Measurements from ENCODE around the gene RAB40AL.
"Not testable (repeated sequence)": the region's sequence is repeated elsewhere in the genome, so short reads cannot be mapped to it uniquely, and the experiment has no call there.

RAB40AL gene, protein sequence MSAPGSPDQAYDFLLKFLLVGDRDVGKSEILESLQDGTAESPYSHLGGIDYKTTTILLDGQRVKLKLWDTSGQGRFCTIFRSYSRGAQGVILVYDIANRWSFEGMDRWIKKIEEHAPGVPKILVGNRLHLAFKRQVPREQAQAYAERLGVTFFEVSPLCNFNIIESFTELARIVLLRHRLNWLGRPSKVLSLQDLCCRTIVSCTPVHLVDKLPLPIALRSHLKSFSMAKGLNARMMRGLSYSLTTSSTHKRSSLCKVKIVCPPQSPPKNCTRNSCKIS

DNA sequence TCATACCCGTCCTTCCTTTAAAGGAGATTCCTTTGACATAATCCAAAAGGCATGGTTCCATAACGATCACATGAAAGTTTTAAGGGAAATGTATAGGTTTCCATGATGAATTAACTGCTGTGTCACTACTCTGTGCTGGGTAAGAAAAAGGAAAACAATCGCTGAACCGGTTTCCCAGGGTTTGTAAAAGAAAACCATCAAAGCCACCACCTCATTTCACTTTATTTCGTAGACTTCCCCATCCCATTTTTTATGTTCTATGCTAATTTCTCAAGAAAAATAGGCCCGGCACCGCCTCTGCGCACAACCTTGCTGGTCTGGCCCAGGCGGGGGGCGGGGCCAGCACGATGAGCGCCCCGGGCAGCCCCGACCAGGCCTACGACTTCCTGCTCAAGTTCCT lies at the start of gene RAB40AL:
RAB40AL (plus strand) TSS at position 301 of the 400 bp plus-strand sequence; CDS start at position 348, 47 bp downstream.
- DNase-seq = not testable (repeated sequence)

DNA sequence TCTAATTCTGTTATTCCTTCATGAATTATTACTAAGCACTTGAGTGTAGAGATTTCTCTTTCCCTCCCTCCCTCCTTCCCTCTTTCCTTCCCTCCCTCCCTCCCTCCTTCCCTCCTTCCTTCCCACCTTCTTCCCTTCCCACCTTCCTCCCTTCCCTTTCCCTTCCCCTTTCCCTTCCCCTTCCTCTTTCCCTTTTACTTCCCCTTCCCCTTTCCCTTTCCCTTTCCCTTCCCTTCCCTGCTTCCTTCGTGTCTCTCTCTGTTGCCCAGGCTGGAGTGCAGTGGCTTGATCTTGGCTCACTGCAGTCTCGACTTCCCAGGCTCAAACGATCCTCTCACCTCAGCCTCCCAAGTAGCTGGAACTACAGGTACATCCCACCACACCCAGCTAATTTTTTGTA lies 49.4 kb upstream of the RAB40AL start:
- DNase-seq = no peak

DNA sequence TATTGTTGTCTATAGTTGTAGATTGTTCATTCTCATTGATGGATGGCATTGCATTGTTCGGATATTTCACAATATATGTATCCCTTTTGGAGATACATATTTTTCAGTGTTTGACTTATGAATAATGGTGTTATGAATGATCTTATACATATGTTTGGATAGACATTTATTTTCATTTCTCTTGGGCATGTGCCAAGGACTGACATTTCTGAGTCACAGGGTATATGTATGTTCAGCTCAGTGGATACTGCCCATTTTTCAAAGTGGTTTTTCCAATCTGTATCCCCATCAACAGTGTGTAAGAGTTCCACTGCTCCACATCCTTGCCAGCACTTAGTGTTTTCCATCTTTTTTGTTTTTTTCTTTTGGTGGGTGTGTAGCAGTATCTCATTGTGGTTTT lies 45.0 kb upstream of the RAB40AL start:
- DNase-seq = no peak

DNA sequence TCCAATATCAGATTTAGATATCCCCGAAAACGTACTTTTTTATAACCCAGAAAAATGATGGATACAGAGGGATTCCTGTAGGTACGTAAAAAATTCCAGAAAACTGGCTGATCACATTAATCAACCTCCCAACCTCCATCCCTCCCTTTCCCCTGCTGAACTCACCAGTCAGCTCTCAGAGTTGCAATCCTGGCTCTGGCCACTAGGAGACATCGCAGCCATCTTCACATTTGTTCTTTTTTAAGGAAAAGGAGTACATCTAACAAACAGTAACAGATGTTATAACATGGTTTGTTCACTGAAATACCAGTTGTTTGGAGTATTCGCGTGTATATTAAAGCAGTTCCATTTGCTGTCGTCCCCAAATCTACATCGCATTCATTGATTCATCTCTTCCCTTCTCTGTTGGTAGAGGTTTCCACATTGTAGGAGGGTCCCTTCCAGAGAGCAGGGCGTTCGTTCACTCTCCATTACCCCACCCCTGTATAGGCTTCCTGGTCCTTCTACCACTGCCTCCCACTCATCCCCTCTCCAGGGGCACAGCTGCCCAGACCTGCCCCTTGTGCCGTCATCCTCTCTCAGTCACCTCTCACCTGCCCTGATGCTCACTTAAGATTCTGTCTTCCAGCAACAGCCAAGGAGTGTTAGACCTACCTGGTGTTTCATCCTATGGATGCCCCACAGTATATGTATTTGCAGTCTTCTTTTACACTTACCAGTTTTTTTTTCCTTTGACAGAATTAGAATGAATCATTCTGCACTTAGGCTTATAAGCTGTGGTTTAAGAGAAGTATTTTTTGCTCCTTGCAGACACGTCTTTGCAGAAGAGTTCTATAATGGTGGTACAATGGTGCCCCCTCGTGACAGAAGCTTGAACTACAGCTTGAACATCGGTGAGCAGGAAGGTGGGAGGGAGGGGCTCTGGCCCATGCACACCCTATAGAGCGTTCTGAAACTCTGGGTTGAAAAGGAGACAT lies 36.8 kb upstream of the RAB40AL start:
- peak; percentile 41 for DNase-seq

DNA sequence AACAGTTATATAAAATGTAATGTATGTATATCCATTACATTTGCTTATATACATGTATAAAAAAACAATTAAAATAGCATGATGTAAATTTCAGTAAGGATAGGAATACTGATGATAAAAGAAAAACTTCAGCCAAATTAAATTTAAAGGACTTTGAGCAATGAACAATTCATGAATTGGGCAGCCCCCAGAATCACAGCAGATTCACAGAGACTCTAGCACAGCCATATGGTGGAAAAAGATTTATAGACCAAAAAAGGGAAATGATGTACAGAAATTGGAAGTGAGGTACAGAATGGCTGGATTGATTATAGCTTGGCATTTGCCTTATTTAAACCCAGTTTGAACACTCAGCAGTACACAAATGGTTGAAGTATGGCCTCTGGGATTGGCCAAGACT lies 34.7 kb upstream of the RAB40AL start:
- no peak for DNase-seq

DNA sequence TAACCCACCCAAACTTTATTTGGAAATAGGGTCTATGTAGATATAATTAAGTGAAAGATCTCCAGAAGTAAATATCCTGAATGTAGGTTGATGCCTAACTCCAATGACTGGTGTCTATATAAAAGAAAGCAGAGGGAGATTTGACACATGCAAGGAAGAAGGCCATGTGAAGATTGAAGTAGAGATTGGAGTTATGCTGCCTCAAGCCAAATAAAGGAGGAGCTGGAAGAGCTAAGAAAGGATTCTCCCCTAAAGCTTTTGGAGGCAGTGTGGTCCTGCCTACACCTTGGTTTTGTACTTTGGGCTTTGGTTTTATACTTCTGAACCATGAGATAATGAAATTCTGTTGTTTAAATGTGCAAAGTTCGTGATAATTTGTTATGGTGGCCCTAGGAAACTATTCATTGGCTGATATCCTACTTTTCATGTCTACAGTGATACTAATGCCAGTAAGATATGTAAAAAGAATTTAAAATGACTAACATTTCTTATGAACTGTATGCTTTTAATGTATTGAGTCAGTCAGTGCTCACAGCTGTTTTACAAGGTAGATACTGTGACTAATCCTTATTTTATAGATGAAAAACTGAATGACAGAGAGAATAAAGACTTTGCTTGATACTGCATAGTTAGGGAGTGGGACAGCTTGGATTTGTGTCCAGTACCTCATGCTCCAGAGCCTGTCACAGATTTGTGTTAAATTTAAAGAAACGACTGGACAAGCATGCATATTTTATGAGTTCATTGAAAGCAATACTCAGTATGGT lies 5.9 kb upstream of the RAB40AL start:
- no peak for DNase-seq

DNA sequence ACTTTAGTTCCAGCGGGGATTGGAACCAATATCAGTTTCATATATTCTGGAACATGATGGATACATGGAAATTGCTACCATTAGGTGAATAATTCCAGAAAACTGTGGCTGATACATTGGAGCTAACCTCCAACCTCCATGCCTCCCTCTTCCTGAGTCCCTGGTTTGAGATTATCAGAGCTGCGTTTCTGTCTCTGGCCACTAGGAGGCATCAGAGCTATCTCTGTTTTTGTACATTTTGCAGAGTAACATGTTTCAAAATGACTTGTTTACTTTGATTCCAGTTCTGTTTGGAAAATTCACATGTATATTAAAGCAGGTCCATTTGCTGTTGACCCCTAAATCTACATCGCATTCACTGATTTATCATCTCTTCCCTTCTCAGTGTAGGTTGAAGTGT lies 2.4 kb upstream of the RAB40AL start:
- no peak for DNase-seq

DNA sequence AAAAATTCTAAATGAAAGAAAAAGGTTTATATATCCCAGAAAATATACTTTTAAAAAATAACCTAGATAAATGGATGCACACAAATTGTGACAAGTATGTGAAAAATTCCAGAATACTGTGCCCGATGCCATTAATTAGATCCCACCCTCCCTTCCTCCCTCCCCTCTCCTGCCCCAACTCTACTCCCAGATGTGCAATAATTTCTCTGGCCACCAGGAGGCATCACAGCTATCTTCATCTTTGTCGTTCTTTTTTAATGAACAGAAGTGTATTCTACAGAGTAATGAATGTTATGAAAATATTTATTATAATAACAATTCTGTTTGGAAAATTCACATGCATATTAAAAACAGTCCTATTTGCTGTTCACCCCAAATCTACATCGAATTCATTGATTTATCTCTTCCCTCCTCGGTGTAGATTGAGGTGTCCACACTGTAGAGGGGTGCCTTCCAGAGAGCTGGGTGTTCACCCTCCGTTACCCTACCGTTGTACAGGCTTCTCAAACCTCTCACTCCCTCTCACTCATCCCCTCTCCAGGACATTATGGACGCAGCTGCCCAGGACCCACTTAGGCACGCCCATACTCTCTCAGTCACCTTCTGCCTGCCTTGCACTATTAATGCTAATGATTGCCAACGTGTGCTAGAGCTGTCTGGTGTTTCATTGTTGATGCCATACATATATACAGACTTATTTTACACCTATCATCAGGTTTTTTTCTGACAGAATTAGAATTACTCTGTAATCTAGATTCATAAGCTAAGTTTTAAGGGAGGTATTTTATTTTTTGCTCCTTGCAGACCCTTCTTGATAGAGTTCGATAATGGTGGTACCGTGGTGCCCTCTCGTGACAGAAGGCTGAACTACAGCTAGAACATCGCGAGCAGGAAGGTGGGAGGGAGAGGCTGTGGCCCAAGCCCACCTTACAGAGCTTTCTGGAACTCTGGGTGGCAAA lies 14.1 kb downstream of the RAB40AL start:
- peak; percentile 25 for DNase-seq

DNA sequence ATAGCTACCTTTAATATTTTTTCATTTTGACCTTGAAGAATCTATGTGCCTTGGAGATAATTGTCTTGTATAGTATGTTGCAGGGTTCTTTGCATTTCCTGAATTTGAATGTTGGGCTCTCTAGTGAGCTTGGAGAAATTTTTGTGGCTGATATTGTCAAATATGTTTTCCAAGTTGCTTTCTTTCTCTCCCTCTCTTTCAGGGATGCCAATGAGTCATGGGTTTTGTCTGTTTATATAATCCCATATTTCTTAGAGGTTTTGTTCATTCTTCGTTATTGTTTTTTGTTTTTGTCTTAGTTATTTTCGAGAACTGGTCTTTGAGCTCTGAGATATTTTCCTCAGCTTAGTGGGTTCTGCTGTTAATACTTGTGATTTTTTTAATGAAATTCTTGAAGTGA lies 20.7 kb downstream of the RAB40AL start:
- DNase-seq = no peak

DNA sequence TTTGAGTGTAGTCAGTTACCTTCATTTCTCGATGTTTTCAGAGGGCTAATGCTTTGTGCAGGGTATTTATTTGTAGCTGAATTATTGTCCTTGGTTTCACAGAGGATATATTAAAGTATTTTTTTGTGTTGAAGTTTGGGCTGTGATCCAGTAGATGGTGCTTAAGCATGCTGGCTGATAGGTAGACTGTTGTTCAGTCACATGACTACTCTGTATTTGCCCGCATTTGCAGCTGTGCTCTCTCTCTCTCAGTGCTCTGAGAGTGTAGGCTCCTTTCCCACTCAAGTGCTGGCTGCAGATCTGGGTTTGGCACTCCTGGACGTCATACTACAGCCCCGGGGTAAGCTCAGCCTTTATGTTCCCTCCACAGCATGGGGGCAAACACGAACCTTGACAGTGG lies 21.7 kb downstream of the RAB40AL start:
- DNase-seq = no peak

DNA sequence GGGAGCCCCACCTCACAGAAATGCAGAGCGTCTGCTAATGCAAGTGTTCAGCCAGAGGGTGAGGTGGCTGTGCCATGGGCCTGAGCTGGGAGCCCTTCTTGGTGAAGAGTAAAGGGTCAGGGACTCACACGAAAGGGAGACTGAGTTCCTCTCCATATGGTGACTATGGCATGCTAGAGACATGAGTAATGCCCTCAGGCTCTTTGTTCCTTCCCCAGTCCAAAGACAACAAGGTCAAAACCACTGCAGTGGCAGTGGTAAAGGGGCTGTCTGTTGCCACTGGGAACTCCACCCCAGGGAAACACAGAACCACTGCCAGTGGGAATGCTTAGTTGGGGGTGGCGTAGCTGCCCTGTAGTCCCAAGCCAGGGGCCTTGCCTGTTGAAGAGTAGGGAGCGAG lies 22.4 kb downstream of the RAB40AL start:
- DNase-seq = no peak

DNA sequence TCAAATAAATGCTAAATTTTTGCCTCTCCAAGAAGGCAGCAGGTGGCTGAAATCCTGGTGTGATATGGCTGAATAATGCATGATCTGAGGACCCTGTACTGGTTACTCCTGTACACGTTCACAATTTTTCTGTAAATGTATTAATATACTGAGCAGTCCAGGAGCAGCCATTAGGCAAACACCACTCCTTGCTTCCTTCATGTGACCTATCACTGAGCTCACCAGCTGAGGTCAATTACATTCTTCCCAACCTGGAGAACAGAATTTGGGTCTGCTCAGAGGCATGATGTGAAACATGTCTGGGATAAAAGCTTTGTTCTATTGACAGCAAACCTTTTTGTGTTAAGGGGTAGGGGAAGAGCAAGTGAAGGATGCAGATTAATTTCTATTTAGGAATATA lies 26.9 kb downstream of the RAB40AL start:
- no peak for DNase-seq

DNA sequence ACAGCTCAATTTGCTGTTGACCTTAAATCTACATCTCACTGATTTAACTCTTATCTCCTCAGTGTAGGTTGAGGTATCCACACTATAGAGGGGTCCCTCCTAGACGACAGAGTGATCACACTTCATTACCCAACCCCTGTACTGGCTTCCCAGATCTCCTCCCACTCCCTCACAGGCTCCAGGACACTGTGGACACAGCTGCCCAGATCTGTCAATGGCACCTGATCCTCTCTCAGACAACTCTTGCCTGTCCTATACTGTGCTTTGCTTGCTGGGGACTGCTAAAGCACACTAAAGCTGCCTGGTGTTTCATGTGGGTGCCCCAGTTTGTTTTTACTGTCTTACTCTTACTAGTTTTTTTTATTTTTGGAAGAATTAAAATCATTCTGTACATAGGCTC lies 27.9 kb downstream of the RAB40AL start:
- no peak for DNase-seq

DNA sequence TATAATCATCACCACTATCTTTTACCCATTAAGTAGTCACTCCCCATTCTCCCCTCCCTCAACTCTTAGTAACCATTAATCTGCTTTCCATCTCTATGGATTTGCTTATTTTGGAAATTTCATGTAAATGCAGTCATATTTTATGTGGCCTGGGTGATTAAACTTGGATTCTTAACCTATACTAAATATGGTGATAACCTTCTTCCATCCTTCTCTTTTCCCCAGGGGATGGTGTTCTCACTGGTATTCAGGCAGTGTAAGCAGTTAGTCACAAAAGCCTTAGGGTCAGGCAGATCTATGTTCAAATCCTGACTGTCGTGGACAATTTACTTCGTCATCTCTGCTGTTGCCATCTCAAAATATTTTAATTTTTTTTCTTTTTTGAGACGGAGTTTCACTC lies 29.6 kb downstream of the RAB40AL start:
- no peak for DNase-seq

DNA sequence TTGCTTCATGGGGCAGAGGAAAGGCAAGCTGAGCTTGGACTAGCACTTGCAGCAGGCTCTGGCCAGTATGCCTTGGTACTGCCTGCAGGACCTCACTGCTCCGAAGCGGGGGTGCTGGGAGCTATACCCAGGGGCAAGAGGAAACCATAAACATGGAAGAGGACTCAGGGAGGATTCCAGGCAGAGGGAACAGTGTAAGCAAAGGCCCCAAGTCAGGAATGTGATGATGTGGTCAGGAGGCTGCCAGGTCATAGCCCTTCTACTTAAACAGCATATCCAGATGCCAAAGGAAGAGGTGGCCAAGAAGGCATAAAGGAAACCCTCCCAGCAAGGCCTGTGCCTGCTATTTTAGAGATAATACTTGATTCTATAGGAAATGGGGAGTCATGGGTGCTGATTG lies 31.1 kb downstream of the RAB40AL start:
- no peak for DNase-seq

DNA sequence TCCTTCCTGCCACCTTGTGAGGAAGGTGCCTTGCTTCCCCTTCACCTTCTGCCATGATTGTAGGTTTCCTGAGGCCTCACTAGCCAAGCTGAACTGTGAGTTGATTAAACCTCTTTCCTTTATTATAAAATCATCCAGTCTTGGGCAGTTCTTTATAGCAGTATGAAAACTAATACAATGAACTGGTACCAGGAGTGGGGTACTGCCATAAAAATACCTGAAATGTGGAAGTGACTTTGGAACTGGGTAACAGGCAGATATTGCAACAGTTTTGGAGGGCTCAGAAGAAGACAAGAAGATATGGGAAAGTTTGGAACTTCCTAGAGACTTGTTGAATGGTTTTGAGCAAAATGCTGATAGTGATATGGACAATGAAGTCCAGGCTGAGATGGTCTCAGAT lies 34.5 kb downstream of the RAB40AL start:
- not testable (repeated sequence) for DNase-seq

DNA sequence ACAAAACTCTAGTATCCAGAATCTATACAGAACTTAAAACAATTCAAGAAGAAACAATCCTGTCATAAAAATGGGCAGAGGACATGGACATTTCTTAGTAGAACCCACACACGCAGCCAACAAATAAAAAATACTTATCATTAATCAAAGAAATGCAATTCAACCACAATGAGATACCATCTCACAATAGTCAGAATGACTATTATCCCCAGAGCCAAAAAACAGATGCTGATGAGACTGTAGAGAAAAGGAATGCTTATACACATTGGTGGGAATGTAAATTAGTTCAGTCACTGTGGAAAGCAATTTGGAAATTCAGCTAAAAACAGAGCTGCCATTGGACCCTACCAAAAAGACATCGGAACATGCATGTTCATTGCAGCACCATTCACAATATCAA lies 37.9 kb downstream of the RAB40AL start:
- no peak for DNase-seq

DNA sequence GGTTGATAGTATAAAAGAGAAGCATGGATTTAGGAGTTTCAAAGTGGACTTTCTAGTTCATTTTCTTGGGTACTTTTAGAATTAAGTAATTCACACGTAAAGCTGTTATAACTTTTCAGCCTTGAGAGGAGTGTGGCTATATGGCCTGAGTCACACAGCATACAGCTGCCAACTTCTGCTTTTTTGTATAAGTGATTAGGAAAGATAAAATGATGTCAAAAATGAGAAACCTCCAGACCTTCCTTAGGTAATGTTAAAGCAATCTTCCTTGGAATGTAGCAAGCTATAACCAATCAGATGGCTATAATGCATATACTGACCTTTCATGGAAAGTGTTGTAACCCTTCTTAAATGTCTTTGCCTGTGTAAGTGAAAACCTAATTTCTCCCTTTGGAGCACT lies 39.2 kb downstream of the RAB40AL start:
- DNase-seq = no peak

DNA sequence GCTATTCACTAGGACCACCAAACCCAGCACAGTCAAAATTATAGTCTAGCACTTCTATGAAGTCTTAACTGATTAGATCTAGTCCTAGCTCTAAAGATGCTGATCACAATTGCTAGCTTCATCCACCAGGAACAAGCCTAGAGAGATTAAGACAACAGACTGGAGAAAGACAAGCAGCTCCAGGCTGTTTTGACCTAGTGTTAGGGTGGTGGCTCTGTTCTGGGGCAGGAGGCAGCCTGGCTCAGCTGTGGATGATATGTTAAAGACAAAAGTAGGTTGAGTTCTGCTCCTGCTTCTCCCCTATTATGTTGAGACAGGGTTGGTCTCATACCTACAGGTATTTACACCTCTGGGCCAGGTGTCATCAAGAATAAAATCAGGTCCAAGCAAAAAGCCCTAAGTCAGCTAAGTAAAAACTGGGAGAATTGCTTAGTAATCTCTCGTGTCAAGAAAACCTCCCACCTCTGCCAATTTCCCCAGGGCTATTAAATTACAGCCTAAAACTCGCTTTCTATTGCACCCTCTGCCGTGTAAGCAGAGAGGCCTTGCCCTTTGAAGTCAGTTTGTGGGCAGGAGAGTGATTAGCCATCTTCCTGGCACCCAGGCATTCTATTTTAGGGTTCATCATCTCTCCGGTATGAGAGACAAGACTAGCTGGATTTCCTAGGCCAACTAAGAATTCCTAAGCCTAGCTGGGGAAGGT lies 39.9 kb downstream of the RAB40AL start:
- no peak for DNase-seq

DNA sequence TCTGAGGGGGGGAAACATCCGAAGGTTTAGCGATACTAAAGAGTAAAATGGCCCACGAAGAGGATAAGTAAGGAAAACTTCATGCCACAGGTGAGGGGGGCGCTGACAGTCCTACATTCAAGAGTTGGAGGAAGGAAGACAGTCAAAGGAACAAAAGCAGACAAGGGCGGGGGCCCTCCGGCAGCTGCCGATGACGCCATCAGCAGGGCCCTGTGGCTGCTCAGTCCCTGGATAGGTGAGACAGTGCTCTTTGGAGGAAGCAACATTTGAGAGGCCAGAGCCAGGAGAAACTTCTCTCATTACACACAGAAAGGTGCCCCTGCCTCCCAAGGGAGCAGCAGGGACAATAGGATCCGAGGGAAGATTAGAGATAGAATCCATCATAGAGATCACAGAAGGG lies 41.5 kb downstream of the RAB40AL start:
- no peak for DNase-seq

DNA sequence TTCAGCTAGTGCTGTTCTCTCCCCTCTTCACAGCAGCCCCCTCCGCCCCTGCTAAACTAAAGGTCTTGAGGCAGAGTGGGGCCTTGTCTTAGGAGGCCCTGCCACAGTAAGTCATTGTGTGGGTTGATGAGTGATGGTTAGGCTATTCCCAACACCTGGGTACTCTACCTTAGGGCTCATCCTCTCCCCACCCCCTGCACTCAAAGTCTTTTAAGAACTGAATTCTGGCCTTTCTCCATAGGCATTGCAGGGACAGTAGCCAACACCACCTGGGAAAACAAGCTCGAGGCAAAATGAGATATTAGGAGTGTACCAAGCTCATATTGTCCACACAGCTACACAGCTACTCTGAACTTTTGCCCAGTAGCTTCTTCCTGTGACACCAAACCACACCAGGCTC lies 42.5 kb downstream of the RAB40AL start:
- no peak for DNase-seq

DNA sequence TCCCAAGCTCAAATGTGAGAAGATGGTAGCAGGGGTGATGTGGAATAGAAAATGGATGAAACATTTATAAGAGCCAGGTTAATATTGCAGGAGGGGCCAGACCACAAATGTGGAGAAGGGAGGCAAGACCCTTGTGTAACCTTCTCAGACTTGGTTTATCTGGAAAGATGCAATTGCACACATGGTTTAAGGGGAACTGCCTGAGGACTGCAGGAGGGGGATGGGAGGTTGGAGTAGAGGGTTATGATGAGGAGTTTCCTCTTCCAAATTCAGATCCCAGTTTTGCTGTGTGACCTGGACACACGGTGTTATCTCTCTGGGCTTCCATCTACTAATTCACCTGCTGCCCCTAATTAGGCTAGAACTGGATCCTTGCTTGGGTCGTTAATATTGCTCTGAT lies 46.1 kb downstream of the RAB40AL start:
- DNase-seq = no peak
